HepG2 (cell line): Measurements from ENCODE around the gene RECQL5. TPM values are rescaled to one million over a fixed set of nuclear protein-coding genes. Genes with fewer than 3 reads are reported as not detected.

Source experiments
- ATF6 ChIP-seq: sonication (generic); formaldehyde crosslinking; conservative IDR thresholded peaks from 2 replicates; pipeline ENCODE4 v1.4.0; 2020; ENCODE audit warnings: missing genetic modification reagents
- KAT7 ChIP-seq: IDR thresholded peaks from 2 replicates; pipeline ENCODE4 v1.6.1; 2018; ENCODE audit warnings: borderline replicate concordance, missing compliant biosample characterization
- NFYC ChIP-seq: IDR thresholded peaks from 2 replicates; pipeline ENCODE4 v1.6.1; 2016; ENCODE audit warnings: missing genetic modification reagents, missing compliant biosample characterization
- PATZ1 ChIP-seq: sonication (generic); formaldehyde crosslinking; IDR thresholded peaks from 2 replicates; pipeline ENCODE4 v1.4.0; 2020; ENCODE audit warnings: missing genetic modification reagents
- PRDM4 ChIP-seq: sonication (generic); formaldehyde crosslinking; IDR thresholded peaks from 2 replicates; pipeline ENCODE4 v1.9.0; 2021; ENCODE audit warnings: missing genetic modification reagents, borderline replicate concordance
- REST ChIP-seq, 2 experiments: IDR thresholded peaks; 2 replicates each; pipeline ENCODE4 v1.6.1; 2011 to 2012; ENCODE audit warnings: low read length in 2 of 2, borderline replicate concordance in 1 of 2, low read depth in 1 of 2, mild to moderate bottlenecking in 1 of 2, moderate library complexity in 1 of 2
- ZMAT5 ChIP-seq: sonication (generic); formaldehyde crosslinking; IDR thresholded peaks from 2 replicates; pipeline ENCODE4 v1.5.0; 2020; ENCODE audit warnings: mild to moderate bottlenecking, low read depth, missing genetic modification reagents, borderline replicate concordance
- ZNF326 ChIP-seq: sonication (generic); formaldehyde crosslinking; IDR thresholded peaks from 2 replicates; pipeline ENCODE4 v1.4.0; 2020; ENCODE audit warnings: missing genetic modification reagents, borderline replicate concordance
- ZNF605 ChIP-seq: sonication (generic); formaldehyde crosslinking; IDR thresholded peaks from 2 replicates; pipeline ENCODE4 v1.8.0; 2022; ENCODE audit warnings: mild to moderate bottlenecking, missing genetic modification reagents
- ZNF607 ChIP-seq: sonication (generic); formaldehyde crosslinking; IDR thresholded peaks from 2 replicates; pipeline ENCODE4 v1.5.1; 2020; ENCODE audit warnings: missing genetic modification reagents, mild to moderate bottlenecking, borderline replicate concordance
- ZNF761 ChIP-seq: sonication (generic); formaldehyde crosslinking; conservative IDR thresholded peaks from 2 replicates; pipeline ENCODE4 v1.4.0; 2020; ENCODE audit warnings: mild to moderate bottlenecking, missing genetic modification reagents
- polyA plus RNA-seq, 8 experiments: library from polyadenylated mRNA; depleted of rRNA in 3 of 8; stranded (reverse) in 7 of 8; unstranded in 1 of 8; fragments of >200 nt; fragmentation: Illumina TruSeq in 4 of 8; extraction: Trizol in 4 of 8; gene quantifications; 2 replicates each; pipeline versions ENCODE4 v1.2.1 to v1.2.3, GENCODE V29; 2011 to 2016; ENCODE audit warnings: low read depth in 4 of 8, missing spikeins in 1 of 8, mixed read lengths in 1 of 8; ENCODE audit not compliant: insufficient read depth in 1 of 8
- total RNA-seq, 5 experiments: library from RNA; depleted of rRNA; stranded (reverse); fragments of >200 nt; fragmentation: Illumina TruSeq; extraction: Trizol; gene quantifications; 2 replicates each; pipeline ENCODE4 v1.2.3, GENCODE V29; 2016; ENCODE audit warnings: low read depth in 1 of 5

Gene RECQL5
- total and polyA plus RNA-seq, 2 of the 13 experiments (the other 11 are each of a cell fraction or from before 2014, with no cell fraction given) = 27.7 to 32.0 TPM

GRCh38 chr17:75666959-75667790 is at the start of gene RECQL5, which contains the start of gene SAP30BP (continued):
- no peak for TF ChIP-seq PRDM4 (CRISPR knock-in tag)
- peak; percentile 80; the same call in 1 of the 2 replicates for TF ChIP-seq KAT7 (CRISPR knock-in tag)
- TF ChIP-seq PATZ1 = no peak; the same call in 1 of the 2 replicates
- peak; percentile 92 for TF ChIP-seq NFYC (CRISPR knock-in tag)
- TF ChIP-seq REST (IDR thresholded peaks at IDR 0.05; ENCODE audit: borderline replicate concordance in 1 of 2, low read depth in 1 of 2, low read length in 2 of 2) = no peak; a peak in 1 of 4 replicates
- no peak; the same call in 1 of the 2 replicates for TF ChIP-seq ATF6 (CRISPR knock-in tag)
- TF ChIP-seq ZMAT5 = no peak
- peak; percentile 78 for TF ChIP-seq ZNF761 (CRISPR knock-in tag)
- TF ChIP-seq ZNF326 (CRISPR knock-in tag) = no peak
- TF ChIP-seq ZNF607 (CRISPR knock-in tag) = no peak; the same call in 1 of the 2 replicates
- TF ChIP-seq ZNF605 (CRISPR knock-in tag) = peak; percentile 98
